Panc1 (cell line): ENCODE data around the gene LIN7C. TPM values are rescaled to one million over a fixed set of nuclear protein-coding genes. Genes with fewer than 3 reads are reported as not detected.

Source experiments
- ATAC-seq: fragments of 200-7000 bp; cut with Tn5 transposase; 2 replicates; pipeline ENCODE4 v1.9.1; 2020; ENCODE audit warnings: mild to moderate bottlenecking, moderate library complexity
- BruUV-seq: library from RNA; stranded (reverse); fragments of 400-500 nt; replicated peaks from 2 replicates; lab custom pipeline; 2021; lab: Mats Ljungman, UMichigan
- CTCF ChIA-PET: fragments of 300-600 bp; sonication (Branson Sonifier 250); formaldehyde crosslinking; loops from one replicate; lab custom pipeline; 2022; ENCODE audit warnings: antibody characterized with exemption; lab: Charles Lee
- POLR2A ChIA-PET: fragments of 300-600 bp; sonication (Branson Sonifier 250); formaldehyde crosslinking; loops from one replicate; lab custom pipeline; 2022; ENCODE audit warnings: antibody characterized with exemption; lab: Charles Lee
- DNase-seq: peaks from one replicate; pipeline ENCODE4 v3.0.0-alpha.2; 2010; ENCODE audit warnings: low read depth, low spot score
- H3K27ac ChIP-seq: 2 replicates; pipeline ENCODE4 v1.5.1; 2011; ENCODE audit warnings: mild to moderate bottlenecking, low read length, inconsistent platforms
- H3K27me3 ChIP-seq: fragments of 200-500 bp; sonication (Bioruptor generic); 2 replicates; pipeline ENCODE4 v1.6.0; 2014; ENCODE audit warnings: low read length, inconsistent platforms; ENCODE audit not compliant: control insufficient read depth, insufficient read depth
- H3K36me3 ChIP-seq: fragments of 200-500 bp; sonication (Bioruptor generic); 2 replicates; pipeline ENCODE4 v1.5.1; 2014; ENCODE audit warnings: inconsistent platforms, mild to moderate bottlenecking, low read length, moderate library complexity; ENCODE audit not compliant: control insufficient read depth, insufficient read depth
- H3K4me1 ChIP-seq: 2 replicates; pipeline ENCODE4 v1.5.1; 2011; ENCODE audit warnings: inconsistent platforms, mild to moderate bottlenecking, low read length, moderate library complexity; ENCODE audit not compliant: control insufficient read depth, insufficient read depth
- H3K4me3 ChIP-seq, 2 experiments: 2 replicates each; pipeline ENCODE4 v1.5.1; 2011 to 2012; ENCODE audit warnings: low read depth in 2 of 2, low read length in 2 of 2, mild to moderate bottlenecking in 2 of 2, inconsistent platforms in 1 of 2, moderate library complexity in 1 of 2
- H3K9me3 ChIP-seq: fragments of 200-500 bp; sonication (Bioruptor generic); 2 replicates; pipeline ENCODE4 v1.5.1; 2014; ENCODE audit warnings: low read depth, mild to moderate bottlenecking, inconsistent platforms, low read length, moderate library complexity; ENCODE audit not compliant: control insufficient read depth, insufficient read depth
- POLR2AphosphoS5 ChIP-seq: IDR thresholded peaks from 2 replicates; pipeline ENCODE4 v1.6.1; 2012; ENCODE audit warnings: mild to moderate bottlenecking, low read depth, low read length, moderate library complexity
- SIN3A ChIP-seq: IDR thresholded peaks from 2 replicates; pipeline ENCODE4 v1.6.1; 2012; ENCODE audit warnings: low read depth, mild to moderate bottlenecking, low read length, moderate library complexity, borderline replicate concordance; ENCODE audit not compliant: insufficient read depth
- TCF7L2 ChIP-seq: IDR thresholded peaks from 2 replicates; pipeline ENCODE4 v1.6.1; 2011; ENCODE audit warnings: mild to moderate bottlenecking, low read depth, low read length, inconsistent platforms
- in situ Hi-C: cut with HindIII; loops from 2 replicates; pipeline ENCODE4 v1.10.0; 2016; ENCODE audit warnings: low sequenced_read_pairs, low pct_unique_long_range_greater_than_20kb
- intact Hi-C: fragments of 100-400 bp; cut with micrococcal nuclease; formaldehyde crosslinking; loops from one replicate; pipeline ENCODE4 v1.10.0; 2022; ENCODE audit not compliant: unreplicated experiment
- total RNA-seq: library from RNA; stranded (reverse); gene quantifications from one replicate; pipeline ENCODE4 v1.2.1, GENCODE V29; 2021; ENCODE audit not compliant: unreplicated experiment
- TF ChIP-seq, protein P1 (sequence below), 2 experiments: IDR thresholded peaks; 2 replicates each; pipeline ENCODE4 v1.6.1; 2011 to 2012; ENCODE audit warnings: low read depth in 2 of 2, control low read depth in 1 of 2, low read length in 1 of 2, mild to moderate bottlenecking in 1 of 2, moderate library complexity in 1 of 2; ENCODE audit not compliant: insufficient read depth in 1 of 2
- TF ChIP-seq, protein P2 (sequence below): fragments of 450-650 bp; IDR thresholded peaks from 2 replicates; pipeline ENCODE4 v1.5.1; 2017; ENCODE audit warnings: mild to moderate bottlenecking

Gene LIN7C
- total RNA-seq, 1 experiment from 2014 or later = 44.2 TPM

DNA sequence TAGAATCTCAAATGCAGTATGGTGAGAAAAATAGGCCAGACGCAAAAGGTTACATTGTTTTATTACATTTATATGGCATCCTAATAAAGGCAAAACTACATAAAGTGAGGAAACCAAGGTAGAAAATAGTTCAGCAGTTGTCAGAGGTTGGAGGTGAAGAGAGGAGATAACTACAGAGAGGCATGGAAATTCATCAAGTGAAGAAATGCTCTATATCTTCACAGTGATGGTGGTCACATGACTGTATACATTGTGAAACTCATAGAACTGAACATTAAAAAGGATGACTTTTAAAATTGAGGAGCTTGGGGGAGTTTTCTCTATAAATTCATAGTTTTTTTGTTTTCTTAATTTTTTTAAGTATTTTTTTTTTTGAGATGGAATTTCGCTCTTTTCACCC is 48.4 kb downstream of the LIN7C start:
- POLR2A ChIA-PET = no interaction called here
- CTCF ChIA-PET = no interaction called here
- in situ Hi-C loops (no loop called here), intact Hi-C loops (no loop called here)
- no peak overlapping the region for H3K27ac ChIP-seq
- no peaks in the 10 kb centered on the region for H3K27me3 ChIP-seq
- H3K4me3 ChIP-seq = no peak overlapping the region
- H3K4me1 ChIP-seq = peaks cover 46% of the 10 kb centered on the region
- ATAC-seq (no peak), DNase-seq (no peak)
- no peaks in the 10 kb centered on the region for H3K36me3 ChIP-seq
- TF ChIP-seq SIN3A (no peak), POLR2AphosphoS5 (no peak), TCF7L2 (no peak)
- TF ChIP-seq, protein P1, sequence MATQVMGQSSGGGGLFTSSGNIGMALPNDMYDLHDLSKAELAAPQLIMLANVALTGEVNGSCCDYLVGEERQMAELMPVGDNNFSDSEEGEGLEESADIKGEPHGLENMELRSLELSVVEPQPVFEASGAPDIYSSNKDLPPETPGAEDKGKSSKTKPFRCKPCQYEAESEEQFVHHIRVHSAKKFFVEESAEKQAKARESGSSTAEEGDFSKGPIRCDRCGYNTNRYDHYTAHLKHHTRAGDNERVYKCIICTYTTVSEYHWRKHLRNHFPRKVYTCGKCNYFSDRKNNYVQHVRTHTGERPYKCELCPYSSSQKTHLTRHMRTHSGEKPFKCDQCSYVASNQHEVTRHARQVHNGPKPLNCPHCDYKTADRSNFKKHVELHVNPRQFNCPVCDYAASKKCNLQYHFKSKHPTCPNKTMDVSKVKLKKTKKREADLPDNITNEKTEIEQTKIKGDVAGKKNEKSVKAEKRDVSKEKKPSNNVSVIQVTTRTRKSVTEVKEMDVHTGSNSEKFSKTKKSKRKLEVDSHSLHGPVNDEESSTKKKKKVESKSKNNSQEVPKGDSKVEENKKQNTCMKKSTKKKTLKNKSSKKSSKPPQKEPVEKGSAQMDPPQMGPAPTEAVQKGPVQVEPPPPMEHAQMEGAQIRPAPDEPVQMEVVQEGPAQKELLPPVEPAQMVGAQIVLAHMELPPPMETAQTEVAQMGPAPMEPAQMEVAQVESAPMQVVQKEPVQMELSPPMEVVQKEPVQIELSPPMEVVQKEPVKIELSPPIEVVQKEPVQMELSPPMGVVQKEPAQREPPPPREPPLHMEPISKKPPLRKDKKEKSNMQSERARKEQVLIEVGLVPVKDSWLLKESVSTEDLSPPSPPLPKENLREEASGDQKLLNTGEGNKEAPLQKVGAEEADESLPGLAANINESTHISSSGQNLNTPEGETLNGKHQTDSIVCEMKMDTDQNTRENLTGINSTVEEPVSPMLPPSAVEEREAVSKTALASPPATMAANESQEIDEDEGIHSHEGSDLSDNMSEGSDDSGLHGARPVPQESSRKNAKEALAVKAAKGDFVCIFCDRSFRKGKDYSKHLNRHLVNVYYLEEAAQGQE (IDR thresholded peaks at IDR 0.05; ENCODE audit: insufficient read depth in 1 of 2, low read depth in 2 of 2, low read length in 1 of 2) = no peak
- TF ChIP-seq, protein P2, sequence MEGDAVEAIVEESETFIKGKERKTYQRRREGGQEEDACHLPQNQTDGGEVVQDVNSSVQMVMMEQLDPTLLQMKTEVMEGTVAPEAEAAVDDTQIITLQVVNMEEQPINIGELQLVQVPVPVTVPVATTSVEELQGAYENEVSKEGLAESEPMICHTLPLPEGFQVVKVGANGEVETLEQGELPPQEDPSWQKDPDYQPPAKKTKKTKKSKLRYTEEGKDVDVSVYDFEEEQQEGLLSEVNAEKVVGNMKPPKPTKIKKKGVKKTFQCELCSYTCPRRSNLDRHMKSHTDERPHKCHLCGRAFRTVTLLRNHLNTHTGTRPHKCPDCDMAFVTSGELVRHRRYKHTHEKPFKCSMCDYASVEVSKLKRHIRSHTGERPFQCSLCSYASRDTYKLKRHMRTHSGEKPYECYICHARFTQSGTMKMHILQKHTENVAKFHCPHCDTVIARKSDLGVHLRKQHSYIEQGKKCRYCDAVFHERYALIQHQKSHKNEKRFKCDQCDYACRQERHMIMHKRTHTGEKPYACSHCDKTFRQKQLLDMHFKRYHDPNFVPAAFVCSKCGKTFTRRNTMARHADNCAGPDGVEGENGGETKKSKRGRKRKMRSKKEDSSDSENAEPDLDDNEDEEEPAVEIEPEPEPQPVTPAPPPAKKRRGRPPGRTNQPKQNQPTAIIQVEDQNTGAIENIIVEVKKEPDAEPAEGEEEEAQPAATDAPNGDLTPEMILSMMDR = no peak
- H3K9me3 ChIP-seq = no peaks in the 10 kb centered on the region
- no TSS peak for BruUV-seq

DNA sequence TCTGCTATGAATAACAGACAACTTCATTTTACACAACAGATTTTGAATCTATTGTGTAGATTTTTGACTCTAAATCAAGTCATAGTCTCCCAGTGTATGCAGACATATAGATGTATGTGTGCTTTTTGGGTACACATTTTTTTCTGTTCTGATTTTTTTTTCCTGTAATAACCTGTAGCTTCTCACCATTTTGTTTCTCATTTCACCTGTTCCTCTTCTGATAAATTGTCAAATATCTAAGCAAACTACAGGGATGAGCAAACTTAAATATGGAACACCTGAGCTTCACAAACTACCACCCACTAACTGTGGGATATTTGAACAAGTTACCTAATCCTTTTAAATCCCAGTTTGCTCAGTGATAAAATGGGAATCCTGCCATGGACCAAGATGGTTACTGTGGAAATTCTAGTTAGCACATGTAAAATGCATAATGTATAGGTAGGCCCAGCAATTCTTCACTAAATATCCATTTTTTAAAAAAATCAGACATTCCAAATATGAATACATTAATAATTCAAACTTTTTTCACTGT is 49.7 kb downstream of the LIN7C start:
- in situ Hi-C loops = no loop called here
- peak overlapping the region; percentile 49; the same call in 1 of the 2 replicates for H3K27ac ChIP-seq

More for the DNA sequence above, 49.7 kb downstream of the LIN7C start:
- TF ChIP-seq POLR2AphosphoS5 = no peak
- TF ChIP-seq, protein P2 = no peak
- TF ChIP-seq, protein P1 (IDR thresholded peaks at IDR 0.05; ENCODE audit: insufficient read depth in 1 of 2, low read depth in 2 of 2, low read length in 1 of 2) = no peak
- no peak for TF ChIP-seq TCF7L2
- TF ChIP-seq SIN3A = no peak
- Histone ChIP-seq H3K27me3 (no peaks in the 10 kb centered on the region), H3K36me3 (no peaks in the 10 kb centered on the region), H3K4me3 (no peak overlapping the region), H3K9me3 (no peaks in the 10 kb centered on the region), H3K4me1 (peaks cover 42% of the 10 kb centered on the region)
- no TSS peak for BruUV-seq
- ChIA-PET POLR2A (no interaction called here), CTCF (no interaction called here)
- ATAC-seq (no peak), DNase-seq (no peak)
- intact Hi-C loops = no loop called here
